ENCODE data around the gene TTC21B.

DNA sequence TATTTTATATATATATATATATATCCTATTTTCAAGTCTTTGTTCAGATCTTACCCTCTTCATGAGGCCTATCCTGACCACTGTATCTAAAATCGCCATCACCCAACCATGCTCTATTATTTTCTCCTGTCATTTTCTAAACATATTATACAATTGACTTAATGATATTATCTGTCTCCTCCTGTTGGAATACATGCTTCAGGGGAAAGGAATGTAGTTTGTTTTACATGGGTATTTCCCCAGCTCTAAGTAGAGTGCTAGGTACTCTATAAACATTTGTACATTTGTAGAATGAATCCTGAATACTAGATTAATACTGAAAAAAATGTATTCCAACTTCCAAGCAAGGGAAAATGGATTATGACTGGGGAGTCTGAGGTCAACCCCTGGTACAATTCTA lies 26.2 kb downstream of the TTC21B start:
- TF ChIP-seq YY1 (IDR thresholded peaks at IDR 0.05; ENCODE audit: low read depth) (no peak), EP300 (IDR thresholded peaks at IDR 0.05; ENCODE audit: borderline replicate concordance) (no peak), TAF1 (IDR thresholded peaks at IDR 0.05; ENCODE audit: low read depth) (no peak), MAX (IDR thresholded peaks at IDR 0.05) (no peak), NFIC (IDR thresholded peaks at IDR 0.05) (no peak), CEBPB (IDR thresholded peaks at IDR 0.05) (no peak), RAD21 (IDR thresholded peaks at IDR 0.05; ENCODE audit: low read depth) (no peak), FOXM1 (IDR thresholded peaks at IDR 0.05; ENCODE audit: borderline replicate concordance, low read depth) (no peak)
- TF ChIP-seq, protein P1, sequence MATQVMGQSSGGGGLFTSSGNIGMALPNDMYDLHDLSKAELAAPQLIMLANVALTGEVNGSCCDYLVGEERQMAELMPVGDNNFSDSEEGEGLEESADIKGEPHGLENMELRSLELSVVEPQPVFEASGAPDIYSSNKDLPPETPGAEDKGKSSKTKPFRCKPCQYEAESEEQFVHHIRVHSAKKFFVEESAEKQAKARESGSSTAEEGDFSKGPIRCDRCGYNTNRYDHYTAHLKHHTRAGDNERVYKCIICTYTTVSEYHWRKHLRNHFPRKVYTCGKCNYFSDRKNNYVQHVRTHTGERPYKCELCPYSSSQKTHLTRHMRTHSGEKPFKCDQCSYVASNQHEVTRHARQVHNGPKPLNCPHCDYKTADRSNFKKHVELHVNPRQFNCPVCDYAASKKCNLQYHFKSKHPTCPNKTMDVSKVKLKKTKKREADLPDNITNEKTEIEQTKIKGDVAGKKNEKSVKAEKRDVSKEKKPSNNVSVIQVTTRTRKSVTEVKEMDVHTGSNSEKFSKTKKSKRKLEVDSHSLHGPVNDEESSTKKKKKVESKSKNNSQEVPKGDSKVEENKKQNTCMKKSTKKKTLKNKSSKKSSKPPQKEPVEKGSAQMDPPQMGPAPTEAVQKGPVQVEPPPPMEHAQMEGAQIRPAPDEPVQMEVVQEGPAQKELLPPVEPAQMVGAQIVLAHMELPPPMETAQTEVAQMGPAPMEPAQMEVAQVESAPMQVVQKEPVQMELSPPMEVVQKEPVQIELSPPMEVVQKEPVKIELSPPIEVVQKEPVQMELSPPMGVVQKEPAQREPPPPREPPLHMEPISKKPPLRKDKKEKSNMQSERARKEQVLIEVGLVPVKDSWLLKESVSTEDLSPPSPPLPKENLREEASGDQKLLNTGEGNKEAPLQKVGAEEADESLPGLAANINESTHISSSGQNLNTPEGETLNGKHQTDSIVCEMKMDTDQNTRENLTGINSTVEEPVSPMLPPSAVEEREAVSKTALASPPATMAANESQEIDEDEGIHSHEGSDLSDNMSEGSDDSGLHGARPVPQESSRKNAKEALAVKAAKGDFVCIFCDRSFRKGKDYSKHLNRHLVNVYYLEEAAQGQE (IDR thresholded peaks at IDR 0.05; ENCODE audit: low read depth) = no peak
